Mesenchymal stem cell (in vitro differentiated cells and primary cell): ENCODE measurements around the gene PACS1.

Source experiments
- DNase-seq: peaks from one replicate; pipeline ENCODE4 v3.0.0-alpha.2; 2013
- H2AFZ ChIP-seq: one replicate; pipeline ENCODE4 v1.6.1; 2013; ENCODE audit warnings: low read depth, mild to moderate bottlenecking, control low read depth, inconsistent platforms, low read length, moderate library complexity
- H2AK5ac ChIP-seq: 2 replicates; pipeline ENCODE4 v1.6.1; 2013; ENCODE audit warnings: low read length, moderate library complexity, mild to moderate bottlenecking, inconsistent platforms; ENCODE audit not compliant: severe bottlenecking
- H2BK120ac ChIP-seq: one replicate; pipeline ENCODE4 v1.6.1; 2013; ENCODE audit warnings: low read depth, mild to moderate bottlenecking, inconsistent platforms, low read length, moderate library complexity
- H2BK12ac ChIP-seq, 2 experiments: one replicate each; pipeline ENCODE4 v1.6.1; 2013; ENCODE audit warnings: inconsistent platforms in 2 of 2, low read length in 2 of 2, mild to moderate bottlenecking in 2 of 2, moderate library complexity in 2 of 2, control low read depth in 1 of 2
- H2BK15ac ChIP-seq: one replicate; pipeline ENCODE4 v1.6.1; 2013; ENCODE audit warnings: mild to moderate bottlenecking, low read depth, inconsistent platforms; ENCODE audit not compliant: poor library complexity, severe bottlenecking
- H2BK5ac ChIP-seq: 2 replicates; pipeline ENCODE4 v1.6.1; 2013; ENCODE audit warnings: low read depth, mild to moderate bottlenecking, low read length, control low read depth, inconsistent platforms; ENCODE audit not compliant: poor library complexity, severe bottlenecking
- H3K14ac ChIP-seq, 2 experiments: one replicate each; pipeline ENCODE4 v1.6.1; 2013; ENCODE audit warnings: inconsistent platforms in 2 of 2, low read length in 2 of 2, control low read depth in 1 of 2, mild to moderate bottlenecking in 1 of 2, moderate library complexity in 1 of 2
- H3K18ac ChIP-seq, 2 experiments: one replicate each; pipeline ENCODE4 v1.6.1; 2013; ENCODE audit warnings: inconsistent platforms in 2 of 2, low read length in 2 of 2, control low read depth in 1 of 2, low read depth in 1 of 2, mild to moderate bottlenecking in 1 of 2
- H3K23ac ChIP-seq, 2 experiments: one replicate each; pipeline ENCODE4 v1.6.1; 2013; ENCODE audit warnings: inconsistent platforms in 2 of 2, low read length in 2 of 2, mild to moderate bottlenecking in 2 of 2, moderate library complexity in 2 of 2, control low read depth in 1 of 2
- H3K27ac ChIP-seq: 2 replicates; pipeline ENCODE4 v1.5.1; 2013; ENCODE audit warnings: mild to moderate bottlenecking, moderate library complexity, low read length, control low read depth, inconsistent platforms; ENCODE audit not compliant: poor library complexity, severe bottlenecking
- H3K27me3 ChIP-seq, 2 experiments: 2 replicates each; pipeline versions ENCODE4 v1.6.1 to v1.7.0; 2013; ENCODE audit warnings: low read length in 2 of 2, mild to moderate bottlenecking in 2 of 2, moderate library complexity in 2 of 2, control low read depth in 1 of 2, inconsistent platforms in 1 of 2; ENCODE audit not compliant: control insufficient read depth in 1 of 2, insufficient read depth in 1 of 2
- H3K36me3 ChIP-seq, 2 experiments: 2 replicates each; pipeline versions ENCODE4 v1.6.1 to v1.7.0; 2013; ENCODE audit warnings: low read length in 2 of 2, control low read depth in 1 of 2, inconsistent platforms in 1 of 2, low read depth in 1 of 2, mild to moderate bottlenecking in 1 of 2; ENCODE audit not compliant: insufficient read depth in 2 of 2, control insufficient read depth in 1 of 2
- H3K4ac ChIP-seq, 2 experiments: one replicate each; pipeline ENCODE4 v1.6.1; 2013; ENCODE audit warnings: inconsistent platforms in 2 of 2, low read length in 2 of 2, mild to moderate bottlenecking in 2 of 2, moderate library complexity in 2 of 2, control low read depth in 1 of 2, low read depth in 1 of 2
- H3K4me1 ChIP-seq: 2 replicates; pipeline ENCODE4 v1.6.1; 2013; ENCODE audit warnings: low read depth, low read length, control low read depth; ENCODE audit not compliant: control insufficient read depth, insufficient read depth
- H3K4me2 ChIP-seq: 2 replicates; pipeline ENCODE4 v1.6.1; 2013; ENCODE audit warnings: low read length, mild to moderate bottlenecking, inconsistent platforms; ENCODE audit not compliant: poor library complexity, severe bottlenecking
- H3K4me3 ChIP-seq, 2 experiments: 2 replicates each; pipeline versions ENCODE4 v1.5.1 to v1.7.0; 2013; ENCODE audit warnings: low read length in 2 of 2, mild to moderate bottlenecking in 2 of 2, control low read depth in 1 of 2, low read depth in 1 of 2; ENCODE audit not compliant: insufficient read depth in 1 of 2
- H3K79me1 ChIP-seq: replicated peaks from 2 replicates; pipeline ENCODE4 v1.6.1; 2013; ENCODE audit warnings: mild to moderate bottlenecking, control low read depth, low read length, inconsistent platforms; ENCODE audit not compliant: poor library complexity, severe bottlenecking
- H3K9ac ChIP-seq: 2 replicates; pipeline ENCODE4 v1.7.0; 2013; ENCODE audit warnings: mild to moderate bottlenecking, low read length, moderate library complexity
- H3K9me3 ChIP-seq: 2 replicates; pipeline ENCODE4 v1.7.0; 2013; ENCODE audit warnings: mild to moderate bottlenecking, low read length; ENCODE audit not compliant: control insufficient read depth
- H4K8ac ChIP-seq: one replicate; pipeline ENCODE4 v1.6.1; 2013; ENCODE audit warnings: inconsistent platforms, mild to moderate bottlenecking, low read length, moderate library complexity
- H4K91ac ChIP-seq: one replicate; pipeline ENCODE4 v1.6.1; 2013; ENCODE audit warnings: mild to moderate bottlenecking, low read length, inconsistent platforms
- WGBS: methylation state at CpG from one replicate; pipeline ENCODE4 v1.1.7; 2013; ENCODE audit warnings: mixed read lengths; 5-methylcytosine and 5-hydroxymethylcytosine counted together

Gene PACS1

GRCh38 chr11:66290330-66290621 lies 220.2 kb downstream of the PACS1 start:
- no peak overlapping the region for H2BK15ac ChIP-seq
- H2BK120ac ChIP-seq: no peak overlapping the region
- H3K27me3 ChIP-seq: peaks cover 30 to 38% of the 10 kb centered on the region in 2 experiments
- no peak overlapping the region for H4K8ac ChIP-seq
- no peak overlapping the region for H3K27ac ChIP-seq
- no peak overlapping the region for H2AFZ ChIP-seq
- no peak overlapping the region for H3K4me2 ChIP-seq
- H3K9ac ChIP-seq: no peak overlapping the region
- H3K36me3 ChIP-seq: peaks cover 17 to 32% of the 10 kb centered on the region in 2 experiments
- H3K18ac ChIP-seq: no peak overlapping the region
- peaks cover 43% of the 10 kb centered on the region for H3K4me1 ChIP-seq
- 90% methylated on average over 2 of the region's 2 CpGs for WGBS
- H3K23ac ChIP-seq: no peak overlapping the region
- H3K4me3 ChIP-seq: peak overlapping the region in 1 of 2 experiments; percentile 92
- H3K9me3 ChIP-seq: no peaks in the 10 kb centered on the region
- peaks cover 15% of the 10 kb centered on the region for H3K79me1 ChIP-seq
- no peak overlapping the region for H2BK5ac ChIP-seq
- no peak overlapping the region for H4K91ac ChIP-seq
- no peak overlapping the region for H3K4ac ChIP-seq
- no peak overlapping the region for H2BK12ac ChIP-seq
- H3K14ac ChIP-seq: no peak overlapping the region
- no peak for DNase-seq
- H2AK5ac ChIP-seq: no peak overlapping the region

- Histone ChIP-seq H3K18ac (no peak overlapping the region), H2BK5ac (no peak overlapping the region), H2AK5ac (no peak overlapping the region), H3K4me2 (peak overlapping the region; percentile 45), H3K4me1 (peaks cover 36% of the 10 kb centered on the region), H3K4ac (no peak overlapping the region), H3K27ac (no peak overlapping the region), H3K79me1 (peaks cover 7% of the 10 kb centered on the region), H2BK15ac (no peak overlapping the region), H2BK120ac (no peak overlapping the region), H4K8ac (no peak overlapping the region), H4K91ac (no peak overlapping the region), H3K27me3 (peaks cover 33 to 44% of the 10 kb centered on the region in 2 experiments), H3K14ac (no peak overlapping the region), H2BK12ac (no peak overlapping the region), H3K23ac (no peak overlapping the region), H3K9me3 (no peaks in the 10 kb centered on the region), H2AFZ (no peak overlapping the region), H3K36me3 (peaks cover 9 to 26% of the 10 kb centered on the region in 2 experiments), H3K4me3 (no peak overlapping the region), H3K9ac (no peak overlapping the region)
- WGBS: 24% methylated on average over 13 of the region's 16 CpGs
- no peak for DNase-seq
Observed at GRCh38 chr11:66291303-66291705, 221.2 kb downstream of the PACS1 start.

GRCh38 chr11:66291706-66292542 lies 221.9 kb downstream of the PACS1 start, which contains the start of gene TMEM151A:
Gene TMEM151A (plus strand): TSS chr11:66291894. CDS start chr11:66292014, 120 bp downstream.
- no peak within 1 kb of the TSS for H3K14ac ChIP-seq
- H3K18ac ChIP-seq: no peak within 1 kb of the TSS
- peaks cover 2% of the 10 kb centered on the region for H3K79me1 ChIP-seq
- no peaks in the 10 kb centered on the region for H3K9me3 ChIP-seq
- H3K23ac ChIP-seq: peak within 1 kb of the TSS in 1 of 2 experiments; percentile 16
- H2AFZ ChIP-seq: no peak within 1 kb of the TSS
- no peak within 1 kb of the TSS for H2BK12ac ChIP-seq
- no peak within 1 kb of the TSS for H2BK120ac ChIP-seq
- H3K36me3 ChIP-seq: peaks cover 3 to 21% of the 10 kb centered on the region in 2 experiments
- H2BK15ac ChIP-seq: no peak within 1 kb of the TSS
- no peak within 1 kb of the TSS for H4K8ac ChIP-seq
- peak within 1 kb of the TSS; percentile 67 for H3K4me2 ChIP-seq
- no peak within 1 kb of the TSS for H3K4ac ChIP-seq
- DNase-seq: no peak
- peaks cover 34% of the 10 kb centered on the region for H3K4me1 ChIP-seq
- H3K9ac ChIP-seq: no peak within 1 kb of the TSS
- no peak within 1 kb of the TSS for H4K91ac ChIP-seq
- H2AK5ac ChIP-seq: no peak within 1 kb of the TSS
- WGBS: 3% methylated on average over 49 of the region's 95 CpGs
- H2BK5ac ChIP-seq: no peak within 1 kb of the TSS
- no peak within 1 kb of the TSS for H3K27ac ChIP-seq
- peak within 1 kb of the TSS; percentile 39 to 44 for H3K4me3 ChIP-seq
- H3K27me3 ChIP-seq: peaks cover 37 to 49% of the 10 kb centered on the region in 2 experiments

GRCh38 chr11:66292543-66293332 lies 222.7 kb downstream of the PACS1 start:
- H2AFZ ChIP-seq: no peak overlapping the region
- no peak overlapping the region for H3K4me2 ChIP-seq
- 72% methylated on average over 17 of the region's 17 CpGs for WGBS
- H3K14ac ChIP-seq: no peak overlapping the region
- peaks cover 41 to 57% of the 10 kb centered on the region in 2 experiments for H3K27me3 ChIP-seq
- H2BK15ac ChIP-seq: no peak overlapping the region
- H2BK120ac ChIP-seq: no peak overlapping the region
- H2BK5ac ChIP-seq: no peak overlapping the region
- peaks cover 2% of the 10 kb centered on the region for H3K79me1 ChIP-seq
- peak overlapping the region in 1 of 2 experiments; percentile 16 for H3K23ac ChIP-seq
- peaks cover 0 to 14% of the 10 kb centered on the region in 2 experiments for H3K36me3 ChIP-seq
- no peak overlapping the region for H2BK12ac ChIP-seq
- H3K9ac ChIP-seq: no peak overlapping the region
- no peak overlapping the region for H3K18ac ChIP-seq
- H3K27ac ChIP-seq: no peak overlapping the region
- H3K4ac ChIP-seq: no peak overlapping the region
- DNase-seq: no peak
- peaks cover 28% of the 10 kb centered on the region for H3K4me1 ChIP-seq
- no peak overlapping the region for H3K4me3 ChIP-seq
- H3K9me3 ChIP-seq: no peaks in the 10 kb centered on the region
- H4K91ac ChIP-seq: no peak overlapping the region
- no peak overlapping the region for H4K8ac ChIP-seq
- H2AK5ac ChIP-seq: no peak overlapping the region
